Neural crest cell (in vitro differentiated cells): ENCODE results near the gene CKB. TPM values are rescaled to one million over a fixed set of nuclear protein-coding genes. Genes with fewer than 3 reads are reported as not detected.

Experiments
- DNase-seq: peaks from one replicate; pipeline ENCODE4 v3.0.0; 2021; ENCODE audit warnings: low read depth, mixed read lengths, low spot score
- H3K27ac Mint-ChIP-seq: one replicate; pipeline ENCODE4 v1.8.0; 2021; ENCODE audit warnings: mild to moderate bottlenecking, mixed read lengths; ENCODE audit not compliant: unreplicated experiment
- H3K27me3 Mint-ChIP-seq: 2 replicates; pipeline ENCODE4 v1.8.0; 2021; ENCODE audit warnings: low read depth, mild to moderate bottlenecking, mixed read lengths
- H3K36me3 Mint-ChIP-seq: 2 replicates; pipeline ENCODE4 v1.8.0; 2021; ENCODE audit warnings: low read depth, mild to moderate bottlenecking, mixed read lengths
- H3K4me1 Mint-ChIP-seq: 2 replicates; pipeline ENCODE4 v1.8.0; 2021; ENCODE audit warnings: mixed read lengths
- H3K4me3 Mint-ChIP-seq: one replicate; pipeline ENCODE4 v1.8.0; 2021; ENCODE audit warnings: mild to moderate bottlenecking, mixed read lengths
- H3K9me3 Mint-ChIP-seq: 2 replicates; pipeline ENCODE4 v1.8.0; 2021; ENCODE audit warnings: mixed read lengths
- total RNA-seq: library from RNA; stranded (reverse); gene quantifications from 2 replicates; pipeline ENCODE4 v1.2.1, GENCODE V29; 2021
- TF ChIP-seq, protein P1 (sequence below): fragments of 200-600 bp; sonication (generic); conservative IDR thresholded peaks from 2 replicates; pipeline ENCODE4 v1.5.0; 2021; ENCODE audit warnings: antibody characterized with exemption, mild to moderate bottlenecking

Gene CKB
- total RNA-seq, 1 donor from 2014 or later = 996 TPM

GRCh38 chr14:103558071-103558882 lies 35.6 kb upstream of the CKB start:
- TF ChIP-seq, protein P1, sequence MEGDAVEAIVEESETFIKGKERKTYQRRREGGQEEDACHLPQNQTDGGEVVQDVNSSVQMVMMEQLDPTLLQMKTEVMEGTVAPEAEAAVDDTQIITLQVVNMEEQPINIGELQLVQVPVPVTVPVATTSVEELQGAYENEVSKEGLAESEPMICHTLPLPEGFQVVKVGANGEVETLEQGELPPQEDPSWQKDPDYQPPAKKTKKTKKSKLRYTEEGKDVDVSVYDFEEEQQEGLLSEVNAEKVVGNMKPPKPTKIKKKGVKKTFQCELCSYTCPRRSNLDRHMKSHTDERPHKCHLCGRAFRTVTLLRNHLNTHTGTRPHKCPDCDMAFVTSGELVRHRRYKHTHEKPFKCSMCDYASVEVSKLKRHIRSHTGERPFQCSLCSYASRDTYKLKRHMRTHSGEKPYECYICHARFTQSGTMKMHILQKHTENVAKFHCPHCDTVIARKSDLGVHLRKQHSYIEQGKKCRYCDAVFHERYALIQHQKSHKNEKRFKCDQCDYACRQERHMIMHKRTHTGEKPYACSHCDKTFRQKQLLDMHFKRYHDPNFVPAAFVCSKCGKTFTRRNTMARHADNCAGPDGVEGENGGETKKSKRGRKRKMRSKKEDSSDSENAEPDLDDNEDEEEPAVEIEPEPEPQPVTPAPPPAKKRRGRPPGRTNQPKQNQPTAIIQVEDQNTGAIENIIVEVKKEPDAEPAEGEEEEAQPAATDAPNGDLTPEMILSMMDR = no peak
- no peaks in the 10 kb centered on the region for H3K27me3 Mint-ChIP-seq
- no peak for DNase-seq
- H3K4me3 Mint-ChIP-seq = peak overlapping the region; percentile 62
- H3K27ac Mint-ChIP-seq = peak overlapping the region; percentile 35
- peaks cover 8% of the 10 kb centered on the region for H3K36me3 Mint-ChIP-seq
- H3K9me3 Mint-ChIP-seq = no peaks in the 10 kb centered on the region
- peaks cover 40% of the 10 kb centered on the region for H3K4me1 Mint-ChIP-seq

DNA sequence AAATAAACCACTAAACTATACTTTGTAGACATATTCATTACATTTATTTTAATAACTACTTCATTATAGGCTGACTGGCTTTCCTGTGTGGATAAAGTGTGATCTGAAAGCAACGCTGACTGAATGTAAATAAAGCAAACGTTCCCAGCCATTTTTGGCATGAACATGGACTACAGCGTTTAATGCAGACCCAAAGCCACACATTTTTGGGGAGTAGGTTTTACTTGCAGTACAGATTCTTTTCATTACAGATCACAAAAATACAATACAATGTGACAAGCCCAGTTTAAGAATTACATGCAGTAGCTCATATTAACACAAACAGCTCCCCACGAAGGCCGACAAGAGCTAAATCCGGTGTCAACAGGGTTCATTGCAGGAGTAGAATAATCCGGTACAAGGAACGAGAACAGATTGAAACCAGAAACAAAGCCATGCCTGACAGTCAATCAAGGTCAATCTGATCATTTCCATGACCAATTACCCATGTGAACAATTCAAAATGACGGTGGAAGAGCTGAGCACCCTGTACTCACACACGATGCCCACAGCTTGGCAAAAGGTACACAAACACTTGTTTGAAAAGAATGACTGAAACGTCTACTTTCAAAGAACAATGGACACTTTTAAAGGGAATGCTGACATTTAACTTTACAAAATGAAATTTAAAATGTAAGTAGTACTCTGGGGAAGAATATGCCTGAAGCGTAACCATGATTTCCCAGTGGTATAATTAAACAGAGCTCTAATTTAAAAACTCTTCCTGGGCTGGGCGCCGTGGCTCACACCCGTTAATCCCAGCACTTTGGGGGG lies 34.5 kb upstream of the CKB start:
- no peak for DNase-seq
- Mint-ChIP-seq H3K9me3 (no peaks in the 10 kb centered on the region), H3K4me1 (peaks cover 37% of the 10 kb centered on the region), H3K27ac (no peak overlapping the region), H3K27me3 (no peaks in the 10 kb centered on the region), H3K4me3 (peak overlapping the region; percentile 27), H3K36me3 (peaks cover 8% of the 10 kb centered on the region)
- TF ChIP-seq, protein P1 = no peak

DNA sequence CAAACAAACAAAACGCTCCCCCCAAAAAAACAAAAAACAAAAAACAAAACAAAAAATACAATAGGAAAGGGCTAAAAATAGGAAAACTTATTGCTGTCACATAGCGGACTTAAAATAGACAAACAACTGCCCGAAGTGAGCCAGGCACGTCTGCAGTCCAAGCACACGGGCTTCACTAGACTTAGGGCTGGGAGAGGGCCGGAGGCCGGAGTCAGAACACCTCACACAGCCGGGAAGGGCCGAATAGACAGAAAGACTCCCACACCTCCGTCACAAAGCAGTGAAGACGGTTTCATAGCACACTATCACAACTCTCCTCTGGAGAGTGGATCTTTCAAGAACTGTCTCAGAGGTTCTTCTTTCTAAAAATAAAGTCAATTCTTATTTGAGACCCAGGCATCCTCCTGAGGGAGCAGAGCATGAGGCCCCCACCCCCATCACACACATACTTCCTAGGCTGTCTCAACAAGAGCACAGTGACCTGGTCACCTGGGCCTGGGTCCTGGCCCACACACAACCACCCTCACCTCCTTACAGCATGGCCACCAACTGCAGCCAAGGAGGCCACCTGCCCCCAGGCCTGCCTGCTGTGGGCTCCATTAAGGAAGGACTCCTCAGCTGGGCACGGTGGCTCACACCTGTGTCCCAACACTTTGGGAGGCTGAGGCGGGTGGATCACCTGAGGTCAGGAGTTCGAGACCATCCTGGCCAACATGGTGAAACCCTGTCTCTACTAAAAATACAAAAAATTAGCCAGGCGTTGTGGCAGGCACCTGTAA lies 33.1 kb upstream of the CKB start:
- TF ChIP-seq, protein P1 = no peak
- H3K9me3 Mint-ChIP-seq = no peaks in the 10 kb centered on the region
- H3K27me3 Mint-ChIP-seq = no peaks in the 10 kb centered on the region
- peaks cover 6% of the 10 kb centered on the region for H3K36me3 Mint-ChIP-seq
- no peak for DNase-seq
- no peak overlapping the region for H3K27ac Mint-ChIP-seq
- no peak overlapping the region for H3K4me3 Mint-ChIP-seq
- peaks cover 29% of the 10 kb centered on the region for H3K4me1 Mint-ChIP-seq

- TF ChIP-seq, protein P1 = no peak
- DNase-seq = no peak
- H3K4me3 Mint-ChIP-seq = no peak overlapping the region
- no peaks in the 10 kb centered on the region for H3K36me3 Mint-ChIP-seq
- no peaks in the 10 kb centered on the region for H3K27me3 Mint-ChIP-seq
- H3K4me1 Mint-ChIP-seq = peaks cover 17% of the 10 kb centered on the region
- no peak overlapping the region for H3K27ac Mint-ChIP-seq
- no peaks in the 10 kb centered on the region for H3K9me3 Mint-ChIP-seq
Observed at GRCh38 chr14:103552846-103553210, 30.2 kb upstream of the CKB start.
